OCI-LY1 (cell line): ENCODE results near the gene TES.

Experiments used
- H2AFZ ChIP-seq: fragments of 200-600 bp; sonication (generic), shearing (Covaris generic); 2 replicates; pipeline ENCODE4 v1.6.0; 2014; ENCODE audit warnings: antibody characterized with exemption, mild to moderate bottlenecking, low read length
- H3F3A ChIP-seq: fragments of 200-600 bp; sonication (generic), shearing (Covaris generic); 2 replicates; pipeline ENCODE4 v1.6.0; 2014; ENCODE audit warnings: mild to moderate bottlenecking, antibody characterized with exemption, low read length, moderate library complexity; ENCODE audit not compliant: insufficient read depth
- H3K27ac ChIP-seq: fragments of 200-600 bp; sonication (generic); 2 replicates; pipeline ENCODE4 v1.5.1; 2014; ENCODE audit warnings: low read length, mixed run types, mild to moderate bottlenecking, low read depth; ENCODE audit not compliant: poor library complexity, severe bottlenecking
- H3K27me3 ChIP-seq: fragments of 200-600 bp; sonication (generic); 2 replicates; pipeline ENCODE4 v1.6.0; 2014; ENCODE audit warnings: antibody characterized with exemption, mild to moderate bottlenecking, low read length, moderate library complexity; ENCODE audit not compliant: insufficient read depth
- H3K36me3 ChIP-seq: fragments of 200-600 bp; sonication (generic); 2 replicates; pipeline ENCODE4 v1.6.1; 2014; ENCODE audit warnings: mild to moderate bottlenecking, antibody characterized with exemption, low read length, moderate library complexity, mixed read lengths; ENCODE audit not compliant: insufficient read depth
- H3K4me1 ChIP-seq: fragments of 200-600 bp; sonication (generic); 2 replicates; pipeline ENCODE4 v1.5.1; 2014; ENCODE audit warnings: mild to moderate bottlenecking, low read length, moderate library complexity; ENCODE audit not compliant: insufficient read depth, severe bottlenecking
- H3K4me2 ChIP-seq: fragments of 200-600 bp; sonication (generic), shearing (Covaris generic); 2 replicates; pipeline ENCODE4 v1.6.1; 2014; ENCODE audit warnings: low read length
- H3K4me3 ChIP-seq: fragments of 200-600 bp; sonication (generic); 2 replicates; pipeline ENCODE4 v1.5.1; 2014; ENCODE audit warnings: low read length, low read depth, mild to moderate bottlenecking, mixed read lengths; ENCODE audit not compliant: poor library complexity, severe bottlenecking
- H3K79me2 ChIP-seq: fragments of 200-600 bp; shearing (Covaris generic); 2 replicates; pipeline ENCODE4 v1.6.1; 2016; ENCODE audit warnings: mixed run types, low read length, mixed read lengths; ENCODE audit not compliant: insufficient read depth
- H3K9ac ChIP-seq: fragments of 200-600 bp; sonication (generic), shearing (Covaris generic); 2 replicates; pipeline ENCODE4 v1.6.1; 2014; ENCODE audit warnings: mild to moderate bottlenecking, low read length, mixed read lengths
- H3K9me2 ChIP-seq: fragments of 200-600 bp; sonication (generic), shearing (Covaris generic); 2 replicates; pipeline ENCODE4 v1.6.1; 2014; ENCODE audit warnings: low read depth, mild to moderate bottlenecking, low read length, mixed read lengths
- H3K9me3 ChIP-seq: fragments of 200-600 bp; shearing (Covaris generic); 2 replicates; pipeline ENCODE4 v1.6.1; 2014; ENCODE audit warnings: low read length, mixed read lengths
- H4K20me1 ChIP-seq: fragments of 200-600 bp; sonication (generic), shearing (Covaris generic); 2 replicates; pipeline ENCODE4 v1.6.0; 2016; ENCODE audit warnings: mild to moderate bottlenecking, low read length; ENCODE audit not compliant: insufficient read depth
- CTCF ChIP-seq: fragments of 200-600 bp; sonication (generic), shearing (Covaris generic); IDR thresholded peaks from 2 replicates; pipeline ENCODE4 v1.5.1; 2017; ENCODE audit warnings: mild to moderate bottlenecking, antibody characterized with exemption, low read length, moderate library complexity, mixed read lengths
- EZH2 ChIP-seq: fragments of 200-600 bp; sonication (generic), shearing (Covaris generic); IDR thresholded peaks from 2 replicates; pipeline ENCODE4 v1.8.0; 2017; ENCODE audit warnings: borderline replicate concordance, mixed run types, mild to moderate bottlenecking, antibody characterized with exemption, low read length, moderate library complexity, mixed read lengths

TES gene

GRCh38 chr7:116231949-116232348 lies 21.6 kb downstream of the TES start:
- H3F3A ChIP-seq: no peaks in the 10 kb centered on the region
- H3K27me3 ChIP-seq: no peaks in the 10 kb centered on the region
- H3K27ac ChIP-seq: no peak overlapping the region
- no peak overlapping the region for H3K9ac ChIP-seq
- H3K9me3 ChIP-seq: no peaks in the 10 kb centered on the region
- H3K4me1 ChIP-seq: peaks cover 35% of the 10 kb centered on the region
- H3K4me2 ChIP-seq: no peak overlapping the region
- H4K20me1 ChIP-seq: 0 out of 2 replicates have a peak, but pooled peaks cover 3% of the 10 kb centered on the region
- no peak for TF ChIP-seq CTCF
- TF ChIP-seq EZH2: no peak
- no peak overlapping the region for H2AFZ ChIP-seq
- H3K36me3 ChIP-seq: peaks cover 5% of the 10 kb centered on the region; the same call in 1 of the 2 replicates
- H3K9me2 ChIP-seq: no peaks in the 10 kb centered on the region
- H3K4me3 ChIP-seq: no peak overlapping the region
- peaks cover 61% of the 10 kb centered on the region for H3K79me2 ChIP-seq

- Histone ChIP-seq H3K79me2 (peaks cover 59% of the 10 kb centered on the region), H3K4me1 (peaks cover 35% of the 10 kb centered on the region), H3K4me2 (no peak overlapping the region), H3K4me3 (no peak overlapping the region), H3K27me3 (no peaks in the 10 kb centered on the region), H3K27ac (no peak overlapping the region), H3K36me3 (peaks cover 9% of the 10 kb centered on the region; the same call in 1 of the 2 replicates), H2AFZ (no peak overlapping the region), H3F3A (no peaks in the 10 kb centered on the region), H3K9ac (no peak overlapping the region), H3K9me3 (no peaks in the 10 kb centered on the region), H3K9me2 (no peaks in the 10 kb centered on the region), H4K20me1 (0 out of 2 replicates have a peak, but pooled peaks cover 3% of the 10 kb centered on the region)
- TF ChIP-seq EZH2 (no peak), CTCF (no peak)
Measured at GRCh38 chr7:116232350-116232749, 22.0 kb downstream of the TES start.

- H2AFZ ChIP-seq: no peak overlapping the region
- no peaks in the 10 kb centered on the region for H3K9me3 ChIP-seq
- H3K4me3 ChIP-seq: no peak overlapping the region
- H3K36me3 ChIP-seq: peaks cover 14% of the 10 kb centered on the region; the same call in 1 of the 2 replicates
- no peak overlapping the region for H3K4me2 ChIP-seq
- TF ChIP-seq EZH2 (no peak), CTCF (no peak)
- H3K4me1 ChIP-seq: peaks cover 33% of the 10 kb centered on the region
- no peaks in the 10 kb centered on the region for H3K9me2 ChIP-seq
- H3F3A ChIP-seq: no peaks in the 10 kb centered on the region
- H3K79me2 ChIP-seq: peaks cover 53% of the 10 kb centered on the region
- H3K27me3 ChIP-seq: no peaks in the 10 kb centered on the region
- H4K20me1 ChIP-seq: 0 out of 2 replicates have a peak, but pooled peaks cover 3% of the 10 kb centered on the region
- H3K27ac ChIP-seq: no peak overlapping the region
- no peak overlapping the region for H3K9ac ChIP-seq
Measured at GRCh38 chr7:116232920-116233319, 22.6 kb downstream of the TES start.
